HG02642 (cell line): ENCODE measurements around the gene NTSR2.
"Not testable (repeated sequence)": the region's sequence is repeated elsewhere in the genome, so short reads cannot be mapped to it uniquely, and the experiment has no call there.

ENCODE experiments used
- ATAC-seq: cut with Tn5 transposase; IDR thresholded peaks from one replicate; pipeline ENCODE4 v1.9.1; 2021; ENCODE audit warnings: mild to moderate bottlenecking; ENCODE audit not compliant: unreplicated experiment, poor library complexity

NTSR2 gene

DNA sequence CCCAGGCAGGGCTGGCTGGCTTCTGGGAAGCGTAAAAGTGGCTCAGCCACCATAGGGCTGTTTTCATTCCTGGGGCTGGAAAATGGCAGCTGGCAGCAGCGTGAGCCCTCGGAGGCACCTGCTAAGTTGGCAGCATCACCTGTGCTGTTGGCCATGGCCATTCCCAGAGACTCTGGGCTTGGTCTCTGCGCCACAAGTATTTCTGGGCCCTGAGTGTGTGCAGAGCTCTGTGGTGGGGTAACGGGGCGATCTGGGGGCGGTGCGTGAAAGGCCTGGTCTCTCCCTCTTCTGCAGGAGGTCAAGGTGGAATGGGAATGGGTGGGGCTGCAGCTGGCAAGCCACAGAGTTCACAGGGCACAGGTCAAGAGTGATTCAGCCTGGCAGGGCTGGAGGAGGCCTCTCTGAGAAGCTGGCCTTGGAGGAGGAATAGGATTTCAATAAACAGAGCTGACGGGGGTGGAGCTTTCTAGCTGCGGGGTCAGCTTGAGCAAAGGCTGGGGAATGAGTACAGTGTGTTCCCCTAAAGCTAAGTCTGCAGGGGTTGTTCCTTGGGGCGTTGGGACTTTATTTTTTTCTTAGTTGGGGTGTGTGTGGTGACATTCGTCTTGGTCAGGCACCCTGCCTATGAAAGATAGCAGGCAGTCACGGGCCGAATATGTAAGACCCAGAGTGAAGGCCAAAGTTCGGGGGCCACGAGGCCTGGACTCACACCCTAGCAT, 10.3 kb upstream of the NTSR2 start:
- ATAC-seq, result no peak

DNA sequence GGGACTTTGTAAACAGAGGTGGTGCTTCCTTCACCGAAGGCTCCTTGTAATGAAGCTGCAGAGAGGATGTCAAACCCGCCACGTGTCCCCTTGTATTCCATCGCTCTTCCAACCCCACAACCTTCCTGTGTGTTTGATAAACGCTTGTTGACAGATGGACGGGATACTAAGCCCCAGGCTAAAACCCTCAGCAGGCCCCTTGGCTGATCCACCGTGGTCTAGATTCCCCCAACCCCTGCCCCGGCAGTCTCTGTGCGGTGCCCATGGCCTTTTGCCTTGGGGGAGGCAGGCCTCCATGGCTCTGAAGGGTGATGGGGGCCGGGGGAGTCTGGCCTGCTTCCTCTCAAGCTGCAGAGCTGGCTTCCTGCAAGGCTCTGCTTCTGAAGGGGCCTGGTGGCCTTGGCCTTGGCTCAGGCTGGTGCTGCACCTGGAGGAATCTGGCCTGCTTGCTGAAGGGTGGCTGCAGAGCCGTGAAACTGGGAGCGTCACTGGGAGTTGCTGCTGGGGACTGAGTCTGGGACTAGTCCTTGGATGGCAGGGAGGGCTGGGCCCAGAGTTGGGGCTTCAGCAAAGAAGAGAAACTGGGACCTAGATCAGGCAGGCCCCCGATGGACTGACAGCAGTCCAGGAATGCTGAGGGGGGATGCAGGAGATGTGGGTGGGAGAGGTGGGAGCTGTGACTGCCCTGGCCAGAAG, 9.6 kb upstream of the NTSR2 start:
- no peak for ATAC-seq

DNA sequence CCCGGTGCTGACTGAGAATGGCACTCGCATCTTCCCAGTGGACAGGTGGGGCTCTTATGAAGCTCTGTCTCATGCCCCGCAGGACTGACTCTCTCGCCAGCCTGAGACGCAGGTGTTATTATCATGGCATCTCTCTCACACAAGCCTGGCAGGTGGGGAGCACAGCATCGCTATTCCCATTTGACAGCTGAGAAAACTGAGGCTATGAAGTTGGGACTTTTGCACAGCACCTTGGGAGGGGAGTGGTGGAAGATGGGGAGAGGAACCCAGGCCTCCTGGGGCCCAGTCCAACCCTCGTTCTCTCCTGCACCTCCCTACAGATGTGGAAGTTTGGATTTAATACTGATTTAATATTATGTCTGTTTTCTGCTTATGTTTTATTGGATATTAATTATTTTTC, 9.0 kb upstream of the NTSR2 start:
- no peak for ATAC-seq

DNA sequence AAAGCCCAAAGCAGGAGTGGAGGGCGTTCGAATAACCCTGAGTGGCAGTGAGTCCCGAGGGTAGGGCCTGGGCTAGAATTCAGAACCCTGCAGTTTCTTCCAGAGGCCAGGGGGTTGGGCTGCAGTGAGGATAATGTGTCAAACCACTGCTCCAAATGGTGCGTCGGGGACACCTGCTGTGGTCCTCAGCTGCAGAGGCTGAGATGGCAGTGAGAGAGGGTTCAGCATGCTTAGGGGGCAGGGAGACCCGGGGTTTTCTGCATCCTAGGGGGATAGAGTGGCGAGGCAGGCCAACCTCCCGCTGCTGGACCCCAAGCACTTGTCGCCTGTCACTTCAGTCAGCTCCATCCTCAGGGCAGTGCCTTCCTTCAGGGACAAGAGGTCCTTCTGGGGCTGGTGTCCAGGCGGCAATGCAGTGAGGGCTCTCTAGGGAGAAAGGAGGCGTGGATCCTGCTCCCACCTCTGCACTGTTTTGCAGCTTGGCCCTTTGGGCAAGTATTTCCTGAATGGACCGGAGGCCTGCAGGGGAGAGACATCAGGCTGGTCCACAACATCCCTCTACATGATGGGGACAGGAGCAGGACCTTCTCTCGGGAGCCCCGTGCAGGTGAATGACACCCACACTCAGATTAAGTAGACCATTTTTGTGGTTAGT, 8.4 kb upstream of the NTSR2 start:
- no peak for ATAC-seq

DNA sequence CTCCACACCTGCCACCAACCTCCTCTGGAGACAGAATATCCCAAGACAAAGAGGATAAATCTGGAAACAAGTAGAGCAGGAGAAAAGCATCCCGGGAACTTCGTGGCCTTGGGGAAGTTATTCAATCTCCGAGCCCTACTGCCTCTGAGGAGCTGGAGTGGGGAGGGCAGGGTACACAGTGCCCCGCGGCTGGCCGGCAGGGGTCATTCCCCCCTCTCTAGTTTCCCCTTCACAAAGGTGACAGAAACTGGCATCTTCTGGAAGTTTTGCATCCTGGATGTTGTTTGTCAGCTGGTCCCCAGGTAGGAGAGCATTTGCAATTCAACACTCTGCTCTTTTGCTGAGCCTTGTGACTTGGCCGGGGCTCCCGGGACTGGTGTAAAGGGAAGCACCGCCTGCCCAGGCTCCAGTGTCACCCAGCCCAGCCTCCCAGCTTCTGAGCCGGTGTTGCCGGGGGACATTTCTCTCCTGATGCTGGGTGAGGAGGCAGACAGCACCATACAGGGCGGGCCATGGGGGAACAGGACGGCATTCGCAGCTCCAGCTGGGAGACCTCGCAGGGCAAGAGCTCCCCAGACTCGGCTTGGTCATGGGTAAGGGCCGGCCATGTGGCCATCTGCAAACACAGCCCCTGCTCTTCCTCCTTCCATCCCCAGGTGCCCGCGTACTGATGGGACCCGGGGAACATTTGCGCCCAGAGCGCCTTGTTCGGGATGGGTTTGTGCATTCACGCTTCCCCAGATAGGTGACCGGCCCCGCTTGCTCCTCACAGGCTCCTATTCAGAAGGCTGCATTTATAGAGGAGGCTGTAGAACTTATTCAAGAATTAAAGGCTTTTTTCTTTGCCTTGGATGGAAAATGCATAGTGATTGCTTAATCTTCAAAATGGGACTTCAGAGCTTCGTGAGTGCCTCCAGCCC, 7.4 kb upstream of the NTSR2 start:
- ATAC-seq, result no peak

DNA sequence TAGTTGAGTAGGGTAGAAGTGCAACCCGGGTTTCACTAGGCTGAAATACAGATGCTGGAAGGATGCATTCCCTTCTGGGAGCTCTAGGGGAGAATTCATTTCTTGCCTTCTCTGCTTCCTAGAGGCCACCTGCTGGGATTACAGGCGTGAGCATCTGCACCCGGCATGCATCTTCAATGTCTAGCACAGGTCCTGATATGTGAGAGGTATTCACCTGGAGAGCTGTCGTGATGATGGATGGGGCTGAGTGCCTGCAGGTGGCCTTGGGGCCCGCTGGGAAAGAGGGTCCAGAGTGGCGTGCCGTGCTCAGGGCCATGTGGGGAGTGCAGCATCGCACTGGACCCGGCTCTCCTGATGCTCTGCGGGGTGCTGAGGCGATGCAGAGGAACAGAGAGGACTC, 6.6 kb upstream of the NTSR2 start:
- no peak for ATAC-seq

DNA sequence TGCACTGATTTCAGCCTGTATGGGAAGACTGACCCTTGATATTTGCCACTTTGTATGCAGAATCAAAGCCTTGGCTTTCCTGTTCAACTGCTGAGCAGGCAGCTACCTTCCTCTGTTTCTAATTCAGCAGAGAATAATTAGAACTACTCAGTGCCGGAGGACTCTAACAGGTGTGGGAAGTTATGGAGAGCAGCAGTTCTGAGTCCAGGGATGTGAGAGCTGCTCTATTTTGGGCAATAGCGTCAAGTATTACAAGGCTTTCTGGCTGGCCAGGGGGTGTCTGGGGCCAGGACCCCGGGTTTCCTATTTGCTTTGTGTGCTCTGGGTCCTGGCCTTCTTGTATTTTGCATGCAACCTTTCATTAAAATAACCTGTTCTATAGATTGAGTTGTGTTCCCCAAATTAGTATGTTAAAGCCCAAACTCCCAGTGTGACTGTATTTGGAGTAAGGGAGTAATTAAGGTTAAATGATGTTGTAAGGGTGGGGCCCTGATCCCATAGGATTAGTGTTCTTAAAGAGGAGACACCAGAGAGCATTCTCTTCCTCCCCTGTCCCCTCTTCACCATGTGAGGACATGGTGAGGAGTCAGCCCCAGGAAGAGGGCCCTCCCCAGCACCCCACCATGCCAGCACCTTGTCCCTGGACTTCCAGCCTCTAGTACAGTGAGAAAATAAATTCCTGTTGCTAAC, 5.6 kb upstream of the NTSR2 start:
- ATAC-seq, result no peak

DNA sequence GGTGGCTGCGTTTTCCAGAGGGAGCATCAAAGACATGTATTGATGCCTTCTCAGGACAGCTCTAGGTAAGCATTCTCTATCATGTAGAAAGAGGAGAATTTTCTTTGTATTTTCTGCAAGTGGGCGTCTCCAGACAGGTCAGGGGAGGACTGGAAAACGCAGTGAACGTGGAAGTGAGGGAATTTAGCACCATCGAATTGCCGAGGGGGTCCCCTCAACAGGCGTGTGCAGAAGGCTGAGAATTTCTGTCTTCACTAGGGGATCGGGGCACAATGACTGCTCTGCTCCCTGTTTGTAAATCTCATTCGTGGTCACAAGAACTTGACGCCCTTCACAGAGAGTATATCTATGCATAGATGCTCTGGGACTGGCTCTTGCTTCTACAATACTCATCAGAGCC, 5.0 kb upstream of the NTSR2 start:
- no peak for ATAC-seq

DNA sequence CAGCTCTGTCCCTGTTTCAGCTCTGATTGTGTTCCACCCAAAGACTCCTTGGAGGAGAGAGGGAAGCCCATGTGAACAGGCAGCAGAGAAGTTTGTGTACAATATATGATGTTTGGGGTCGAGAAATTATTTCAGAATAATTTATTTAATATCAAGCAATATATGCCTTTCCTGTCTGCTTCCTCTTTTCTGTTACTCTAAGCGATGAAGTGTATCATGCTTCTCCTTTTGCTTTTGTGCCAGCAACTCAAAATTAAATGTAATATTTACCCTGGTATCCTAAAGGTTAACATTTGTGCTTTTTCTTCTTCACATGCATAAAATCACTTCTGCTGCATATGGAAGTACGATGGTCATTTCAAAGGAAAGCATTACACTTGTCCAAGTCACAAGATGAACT, 2.4 kb upstream of the NTSR2 start:
- no peak for ATAC-seq

DNA sequence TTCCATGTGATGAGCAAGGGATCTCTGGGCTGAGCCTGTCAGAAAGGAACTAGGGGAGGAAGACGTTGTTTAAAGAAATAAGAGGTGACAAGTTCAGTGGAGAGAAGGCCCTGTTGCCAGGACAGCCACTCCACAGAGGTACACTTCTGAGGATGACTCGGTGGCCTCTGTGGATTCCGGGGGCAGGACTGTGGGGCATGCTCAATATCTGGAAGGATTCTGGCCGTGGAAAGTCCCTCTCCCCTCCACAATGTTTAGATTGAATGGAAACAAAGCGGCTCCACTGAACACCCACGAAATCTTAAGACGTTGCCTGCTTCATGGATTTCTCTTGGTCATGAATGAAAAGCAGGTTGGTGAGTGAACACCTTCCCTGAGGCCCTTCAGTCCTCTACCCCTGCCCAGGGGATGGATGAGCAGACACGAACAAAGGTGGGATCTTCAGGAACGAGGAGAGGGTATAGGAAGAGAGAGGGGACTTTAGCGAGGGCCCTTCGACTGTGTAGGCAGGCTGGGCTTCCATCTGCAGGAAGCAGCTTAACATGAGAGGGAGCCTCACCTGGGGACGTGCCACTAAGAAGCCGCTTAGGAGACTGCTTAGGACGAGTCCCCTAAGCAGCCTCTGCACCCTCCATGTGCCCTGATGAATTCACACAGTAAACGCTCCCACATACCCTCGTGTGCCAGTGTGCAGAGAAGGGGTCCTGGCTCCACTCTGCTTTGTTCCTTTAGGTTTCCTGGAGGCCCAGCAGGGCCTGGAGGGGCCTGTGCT, 1.9 kb downstream of the NTSR2 start:
- ATAC-seq, result no peak

DNA sequence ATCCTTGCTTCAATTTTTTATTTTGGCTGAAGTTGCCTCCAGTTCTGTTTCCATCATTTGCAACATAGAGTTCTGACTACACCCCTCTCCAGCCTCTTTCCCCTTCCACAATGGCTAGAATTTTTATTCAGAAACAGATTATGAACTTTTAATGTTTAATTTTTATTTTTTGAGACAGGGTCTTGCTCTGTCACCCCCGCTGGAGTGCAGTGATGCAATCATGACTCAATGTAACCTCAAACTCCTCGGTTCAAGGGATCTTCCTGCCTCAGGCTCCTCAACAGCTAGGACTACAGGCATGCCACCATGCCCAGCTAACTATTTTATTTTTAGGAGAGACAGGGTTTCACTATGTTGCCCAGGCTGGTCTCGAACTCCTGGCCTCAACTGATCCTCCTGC, 2.8 kb downstream of the NTSR2 start:
- ATAC-seq, result no peak

DNA sequence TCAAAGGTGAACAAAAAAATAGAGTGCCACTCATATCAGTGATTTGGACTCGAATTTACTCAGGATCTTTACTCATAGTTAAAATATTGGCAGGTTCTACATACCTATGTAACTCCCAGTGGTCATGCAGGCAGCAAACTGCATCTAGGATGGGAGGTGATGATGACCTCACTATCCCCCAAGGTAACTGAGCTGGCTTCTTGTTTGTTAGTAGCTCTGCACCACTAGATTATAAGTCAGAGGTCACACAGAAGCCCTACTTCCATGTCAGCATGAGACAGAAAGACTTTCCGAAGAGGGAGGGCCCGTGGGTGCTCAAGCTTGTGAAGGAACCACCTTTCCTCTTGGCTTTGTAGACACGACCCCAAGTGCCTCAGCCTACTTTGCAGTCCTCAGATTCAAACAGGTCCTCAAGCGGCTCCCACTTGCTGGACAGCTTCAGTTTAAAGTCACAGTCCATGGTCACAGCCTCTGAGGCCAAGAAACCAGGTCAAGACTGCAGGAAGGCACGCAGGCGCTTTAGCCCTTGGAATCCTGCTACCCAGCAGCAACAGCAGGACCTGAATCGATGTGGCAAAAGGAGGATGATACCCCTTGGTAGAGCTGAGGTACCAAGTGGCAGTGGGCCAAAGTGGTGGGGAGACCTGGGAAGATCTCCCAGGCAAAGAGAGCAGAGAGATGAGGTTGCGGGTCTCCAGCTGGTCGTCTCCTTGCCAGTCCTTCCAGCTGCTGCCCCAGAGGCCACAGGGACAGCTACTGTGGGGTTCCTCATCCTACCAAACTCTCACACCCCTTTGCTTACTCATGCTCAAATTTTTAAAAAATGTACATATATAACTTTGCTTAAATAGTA, 4.3 kb downstream of the NTSR2 start:
- ATAC-seq, result no peak

DNA sequence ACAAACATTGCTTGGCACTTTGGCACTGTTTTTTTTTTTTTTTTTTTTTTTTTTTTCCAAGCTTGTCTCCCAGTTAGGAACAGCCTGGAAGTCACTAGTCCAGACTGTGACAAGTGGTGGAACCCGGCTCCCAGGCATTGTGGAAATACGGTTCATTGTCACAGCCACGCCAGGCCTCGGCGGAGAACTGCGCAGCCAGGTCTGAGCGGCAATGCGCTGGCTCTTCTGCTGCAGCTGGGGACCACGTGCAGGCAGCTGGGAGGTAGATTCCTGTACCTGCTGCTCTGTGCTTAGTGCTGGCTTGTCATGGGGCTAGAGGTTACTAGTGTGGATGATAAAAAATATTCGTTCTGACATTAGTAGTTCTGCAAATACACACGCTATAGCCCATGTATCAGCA, 5.0 kb downstream of the NTSR2 start:
- no peak for ATAC-seq

DNA sequence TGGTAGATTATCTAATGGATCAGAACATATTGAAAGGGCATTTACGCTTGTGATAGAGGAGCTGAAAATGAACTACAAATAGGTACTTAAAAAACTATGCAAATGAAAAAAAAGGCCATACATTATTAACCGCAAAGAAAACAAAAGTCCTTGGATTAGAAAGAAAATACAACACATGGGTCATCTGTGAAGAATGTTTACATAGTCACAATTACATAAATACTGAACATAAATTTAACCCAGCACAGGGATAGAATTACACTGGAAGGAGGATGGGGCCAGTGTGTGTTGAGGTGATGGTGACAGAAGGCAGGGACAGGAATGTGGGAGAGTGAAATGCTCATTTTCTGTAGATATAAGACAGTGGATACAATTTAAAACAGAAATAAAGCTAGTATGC, 6.6 kb downstream of the NTSR2 start:
- ATAC-seq, result no peak

DNA sequence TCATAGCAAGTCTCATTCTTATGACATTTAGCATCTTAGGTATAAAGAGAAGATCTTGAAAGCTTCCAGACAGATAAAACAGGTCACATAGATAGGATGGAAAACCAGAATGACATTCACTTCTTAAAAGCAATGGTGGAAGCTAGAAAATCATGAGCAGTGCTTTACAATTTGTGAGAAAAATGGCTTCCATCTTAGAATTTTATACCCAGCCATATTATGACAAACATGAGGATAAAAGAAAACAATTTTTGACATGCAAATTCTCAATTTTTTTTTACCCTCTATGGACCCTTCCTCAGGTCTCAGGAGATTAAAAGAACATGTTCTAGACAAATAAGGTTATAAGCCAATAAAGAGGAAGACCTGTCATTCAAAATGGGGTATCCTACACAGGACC, 7.1 kb downstream of the NTSR2 start:
- no peak for ATAC-seq

DNA sequence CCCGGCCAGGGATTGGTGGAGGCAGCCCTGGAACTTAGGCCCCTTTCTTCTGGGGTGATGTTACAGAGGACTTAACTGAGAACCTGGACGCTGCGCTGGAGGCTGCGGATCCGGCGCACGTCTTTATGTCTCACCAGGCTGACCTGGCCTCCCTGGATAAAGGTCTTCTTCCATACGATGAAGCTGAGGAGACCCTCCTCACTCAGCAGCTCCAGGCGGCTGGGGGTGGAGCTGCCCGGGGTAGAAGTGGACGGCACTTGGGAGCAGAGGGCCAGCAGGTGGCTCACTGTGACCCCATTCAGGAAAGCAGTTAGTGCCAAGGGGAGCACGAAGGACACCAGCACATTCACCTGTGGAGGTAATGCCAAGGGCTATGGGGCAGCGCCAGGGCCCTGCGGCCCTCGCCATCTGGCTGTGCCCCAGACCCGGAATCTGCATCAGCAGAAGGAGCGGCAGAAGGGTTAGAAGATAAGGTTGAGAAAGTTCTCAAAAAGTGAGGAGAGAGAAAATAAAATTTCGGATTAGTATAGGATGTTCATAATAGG, 8.0 kb downstream of the NTSR2 start:
- ATAC-seq, result no peak

DNA sequence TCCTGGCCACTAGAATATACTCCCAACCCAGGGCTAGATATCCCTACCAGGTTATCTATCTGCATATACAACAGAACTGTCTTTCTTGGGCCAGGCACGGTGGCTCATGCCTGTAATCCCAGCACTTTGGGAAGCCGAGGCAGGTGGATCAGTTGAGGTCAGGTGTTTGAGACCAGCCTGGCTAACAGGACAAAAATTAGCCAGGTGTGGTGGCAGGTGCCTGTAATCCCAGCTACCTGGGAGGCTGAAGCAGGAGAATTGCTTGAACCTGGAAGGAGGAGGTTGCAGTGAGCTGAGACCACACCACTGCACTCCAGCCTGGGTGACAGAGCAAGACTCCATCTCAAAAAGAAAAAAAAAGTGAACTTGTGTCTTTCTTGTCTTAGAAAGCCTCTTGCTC, 9.6 kb downstream of the NTSR2 start:
- not testable (repeated sequence) for ATAC-seq

DNA sequence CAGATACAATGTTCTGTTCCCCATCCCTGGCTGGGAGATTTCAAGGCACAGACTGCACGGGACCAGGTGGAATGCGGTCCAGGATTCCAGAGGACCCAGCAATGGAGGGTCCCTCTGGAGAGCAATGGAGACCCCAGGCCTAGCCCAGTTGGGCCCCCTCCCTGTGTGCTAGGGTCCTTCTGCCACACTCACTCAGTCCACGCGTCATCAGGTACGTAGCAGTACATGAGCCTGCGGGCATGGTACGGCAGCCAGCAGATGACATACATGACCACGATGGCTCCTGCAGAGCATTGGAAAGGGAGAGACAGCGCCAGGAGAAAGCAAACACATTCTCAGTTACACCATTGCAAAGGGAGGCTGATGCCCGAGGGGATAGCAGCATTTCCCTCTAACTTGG, 10.1 kb downstream of the NTSR2 start:
- no peak for ATAC-seq
